NCI-H460 (cell line): Measurements from ENCODE around the gene NDUFV1. TPM values are rescaled to one million over a fixed set of nuclear protein-coding genes. Genes with fewer than 3 reads are reported as not detected.
"Not testable (repeated sequence)": the region's sequence is repeated elsewhere in the genome, so short reads cannot be mapped to it uniquely, and the experiment has no call there.

Source experiments
- DNase-seq: peaks from one replicate; pipeline ENCODE4 v3.0.0-alpha.2; 2016; ENCODE audit warnings: low read depth; ENCODE audit errors: extremely low read depth
- small RNA-seq, 2 experiments: library from RNA; depleted of rRNA; stranded (forward); fragments of <200 nt; gene quantifications; one replicate each; pipeline ENCODE3, GENCODE V24; 2014
- total RNA-seq: library from RNA; depleted of rRNA; stranded (reverse); fragments of >200 nt; shearing (Covaris generic); gene quantifications from 2 replicates; pipeline ENCODE4 v1.2.3, GENCODE V29; 2014; rRNA removed

Gene NDUFV1
- total RNA-seq, 1 experiment from 2014 or later: 162 TPM

DNA sequence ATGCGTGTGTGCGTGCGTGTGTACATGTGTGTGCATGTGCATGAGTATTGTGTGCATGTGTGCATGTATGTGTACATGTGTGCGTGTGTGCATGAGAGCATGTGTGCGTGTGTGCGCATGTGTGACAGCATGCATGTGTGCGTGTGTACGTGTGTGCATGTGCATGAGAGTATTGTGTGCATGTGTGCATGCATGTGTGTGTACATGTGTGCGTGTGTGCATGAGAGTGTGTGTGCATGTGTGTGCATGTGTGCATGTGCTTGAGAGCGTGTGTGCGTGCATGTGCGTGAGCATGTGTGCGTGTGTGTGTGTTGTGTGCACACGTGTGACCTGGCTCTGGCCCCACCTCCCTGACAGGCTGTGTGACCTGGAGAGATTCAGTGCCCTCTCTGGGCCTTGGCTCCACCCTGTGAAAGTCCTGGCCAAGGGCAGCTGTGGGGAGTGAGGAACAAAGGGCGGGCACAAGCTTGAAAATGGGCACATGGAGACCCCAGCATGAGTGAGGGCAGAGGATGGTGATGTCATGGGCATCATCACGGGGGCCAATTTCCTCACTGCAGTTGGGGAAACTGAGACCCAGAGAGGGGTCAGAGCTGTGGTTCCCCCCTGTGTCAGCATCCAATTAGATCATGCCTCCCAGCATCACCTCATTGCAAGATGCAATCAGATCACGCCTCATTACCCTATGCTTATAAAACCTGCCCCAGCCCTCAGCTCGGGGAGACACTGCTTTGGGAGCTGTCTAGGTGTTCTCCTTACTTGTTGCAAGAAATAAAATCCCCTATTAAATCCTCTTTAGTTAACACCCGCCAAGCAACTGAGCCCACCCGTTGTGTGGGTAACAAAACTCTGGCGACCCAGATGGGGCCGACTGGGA lies 43.1 kb downstream of the NDUFV1 start:
- DNase-seq: no peak

- no peak for DNase-seq
Measured at GRCh38 chr11:67651976-67652781, 45.4 kb downstream of the NDUFV1 start.

DNA sequence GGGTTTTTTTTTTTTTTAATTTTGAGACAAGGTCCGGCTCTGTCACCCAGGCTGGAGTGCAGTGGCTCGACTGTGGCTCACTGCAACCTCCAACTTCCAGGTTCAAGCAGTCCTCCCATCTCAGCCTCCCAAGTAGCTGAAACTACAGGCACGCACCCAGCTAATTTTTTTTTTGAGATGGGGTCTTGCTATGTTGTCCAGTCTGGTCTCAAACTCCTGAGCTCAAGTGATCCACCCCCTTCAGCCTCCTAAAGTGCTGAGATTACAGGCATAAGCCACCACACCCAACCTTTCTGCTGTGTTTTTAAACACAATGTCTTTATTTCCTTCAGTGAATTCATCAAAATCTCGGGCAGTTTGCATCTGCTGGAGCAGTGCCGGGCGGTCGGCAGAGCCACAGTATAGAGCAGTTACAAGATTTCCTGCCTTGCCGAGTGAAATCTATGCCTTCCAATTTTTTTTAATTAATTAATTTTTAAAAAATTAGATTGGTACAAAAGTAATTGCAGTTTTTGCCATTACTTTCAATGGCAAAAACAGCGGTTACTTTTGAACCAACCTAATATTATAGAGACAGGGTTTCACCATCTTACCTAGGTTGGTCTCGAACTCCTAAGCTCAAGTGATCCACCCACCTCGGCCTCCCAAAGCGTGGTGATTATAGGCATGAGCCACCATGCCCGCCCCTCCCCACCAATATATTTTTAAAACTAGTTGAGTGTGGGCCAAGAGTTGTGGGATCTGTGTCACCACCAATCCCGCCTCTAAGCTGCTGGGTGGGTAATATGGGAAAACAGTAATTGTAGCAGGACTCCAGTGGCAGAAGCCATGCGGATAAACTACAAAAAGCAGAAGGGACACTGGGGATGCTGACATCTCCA lies 46.5 kb downstream of the NDUFV1 start:
- DNase-seq: no peak

- DNase-seq: no peak
Measured at GRCh38 chr11:67654225-67654624, 47.5 kb downstream of the NDUFV1 start.

- DNase-seq: no peak
Measured at GRCh38 chr11:67656278-67656922, 49.7 kb downstream of the NDUFV1 start.

DNA sequence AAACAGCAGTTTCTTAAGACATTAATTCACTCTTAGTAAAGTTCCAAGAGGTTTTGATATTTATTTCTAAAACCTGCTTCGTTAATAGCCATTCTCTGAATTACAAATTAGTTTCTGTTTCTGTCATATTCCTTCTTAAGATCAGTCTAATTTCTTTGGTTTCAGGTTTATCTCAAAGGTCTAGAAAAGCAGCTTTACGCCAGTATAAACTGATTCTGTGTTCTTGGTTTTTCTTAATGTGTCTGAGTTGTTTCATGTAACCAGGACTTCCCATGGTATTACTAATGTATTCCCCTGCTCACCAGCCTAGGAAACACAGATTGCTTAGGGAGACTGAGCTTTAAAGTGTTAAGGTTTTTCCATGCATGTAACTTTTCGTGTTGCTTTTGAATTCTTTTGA lies 50.6 kb downstream of the NDUFV1 start:
- no peak for DNase-seq

DNA sequence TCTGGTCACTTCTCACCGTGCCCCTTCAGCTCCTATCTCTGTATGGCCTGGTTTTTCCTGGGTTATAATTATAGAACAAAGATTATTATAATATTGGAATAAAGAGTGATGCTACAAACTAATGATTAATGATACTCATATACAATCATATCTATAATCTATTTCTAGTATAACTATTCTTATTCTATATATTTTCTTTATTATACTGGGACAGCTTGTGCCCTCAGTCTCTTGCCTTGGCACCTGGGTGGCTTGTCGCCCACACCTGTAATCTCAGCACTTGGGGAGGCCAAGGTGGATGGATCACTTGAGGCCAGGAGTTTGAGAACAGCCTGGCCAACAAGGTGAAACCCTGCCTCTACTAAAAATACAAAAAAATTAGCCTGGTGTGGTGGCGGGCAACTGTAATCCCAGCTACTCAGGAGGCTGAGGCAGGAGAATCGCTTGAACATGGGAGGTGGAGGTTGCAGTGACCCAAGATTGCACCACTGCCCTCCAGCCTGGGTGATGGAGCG lies 53.0 kb downstream of the NDUFV1 start:
- not testable (repeated sequence) for DNase-seq

- not testable (repeated sequence) for DNase-seq
Measured at GRCh38 chr11:67660752-67661151, 54.0 kb downstream of the NDUFV1 start.

Small RNA genes lying within 50 kb of the gene (small RNA-seq; reads per million reads assigned to genes)
- gene AP003385.3: 0 reads per million in 2 experiments

Other genes with a start within 250 kb of the NDUFV1 start
- 4.9 and 5.3 TPM in 2 replicates for gene CLCF1, start 233.3 kb upstream of the NDUFV1 start, total RNA-seq
- gene RAD9A, start 214.9 kb upstream of the NDUFV1 start, total RNA-seq: 4.2 and 5.9 TPM in 2 replicates
- 137 and 159 TPM in 2 replicates for gene PPP1CA, start 205.1 kb upstream of the NDUFV1 start, total RNA-seq
- not detected in 2 replicates for gene TBC1D10C, start 202.9 kb upstream of the NDUFV1 start, total RNA-seq
- gene CARNS1, start 191.3 kb upstream of the NDUFV1 start, total RNA-seq: 0.09 and 0.12 TPM in 2 replicates
- 21.6 and 23.6 TPM in 2 replicates for gene RPS6KB2, start 178.4 kb upstream of the NDUFV1 start, total RNA-seq
- gene PTPRCAP, start 169.3 kb upstream of the NDUFV1 start, total RNA-seq: not detected in 2 replicates
- gene CORO1B, start 163.5 kb upstream of the NDUFV1 start, total RNA-seq: 29.2 and 33.0 TPM in 2 replicates
- gene GPR152, start 154.2 kb upstream of the NDUFV1 start, total RNA-seq: not detected in 2 replicates
- 3.2 and 4.1 TPM in 2 replicates for gene CABP4, start 151.6 kb upstream of the NDUFV1 start, total RNA-seq
- 7.4 and 19.9 TPM in 2 replicates for gene TMEM134, start 137.7 kb upstream of the NDUFV1 start, total RNA-seq
- 49.2 and 49.5 TPM in 2 replicates for gene AIP, start 123.9 kb upstream of the NDUFV1 start, total RNA-seq
- 24.5 TPM in 2 replicates for gene PITPNM1, start 101.6 kb upstream of the NDUFV1 start, total RNA-seq
- 25.1 and 29.6 TPM in 2 replicates for gene CDK2AP2, start 98.8 kb upstream of the NDUFV1 start, total RNA-seq
- not detected in 2 replicates for gene CABP2, start 83.5 kb upstream of the NDUFV1 start, total RNA-seq
- gene GSTP1, start 23.1 kb upstream of the NDUFV1 start, total RNA-seq: 665 and 811 TPM in 2 replicates
- gene NUDT8, start 23.0 kb downstream of the NDUFV1 start, total RNA-seq: 3.5 and 6.9 TPM in 2 replicates
- gene TBX10, start 32.8 kb downstream of the NDUFV1 start, total RNA-seq: not detected in 2 replicates
- gene ACY3, start 43.8 kb downstream of the NDUFV1 start, total RNA-seq: not detected in 2 replicates
- not detected in 2 replicates for gene ALDH3B2, start 67.7 kb downstream of the NDUFV1 start, total RNA-seq